HG02610 (cell line): ENCODE measurements around the gene CASK.

Source experiments
- ATAC-seq: cut with Tn5 transposase; IDR thresholded peaks from one replicate; pipeline ENCODE4 v1.9.1; 2021; ENCODE audit warnings: mild to moderate bottlenecking, moderate library complexity; ENCODE audit not compliant: unreplicated experiment

The CASK gene

GRCh38 chrX:41912923-41913322 is 10.4 kb downstream of the CASK start:
- ATAC-seq, result no peak

- ATAC-seq, result no peak
Observed at GRCh38 chrX:41909068-41909467, 14.3 kb downstream of the CASK start.

- ATAC-seq, result no peak
Observed at GRCh38 chrX:41906515-41907187, 16.7 kb downstream of the CASK start.

- no peak for ATAC-seq
Observed at GRCh38 chrX:41903544-41903943, 19.8 kb downstream of the CASK start.

GRCh38 chrX:41900321-41900720 is 23.0 kb downstream of the CASK start:
- ATAC-seq, result no peak

- ATAC-seq, result no peak
Observed at GRCh38 chrX:41895826-41896225, 27.5 kb downstream of the CASK start.

- no peak for ATAC-seq
Observed at GRCh38 chrX:41890026-41890423, 33.3 kb downstream of the CASK start.

GRCh38 chrX:41889317-41890025 is 33.9 kb downstream of the CASK start:
- no peak for ATAC-seq

GRCh38 chrX:41887691-41888090 is 35.7 kb downstream of the CASK start:
- no peak for ATAC-seq

GRCh38 chrX:41885724-41886123 is 37.6 kb downstream of the CASK start:
- no peak for ATAC-seq

GRCh38 chrX:41881166-41881565 is 42.2 kb downstream of the CASK start:
- ATAC-seq, result no peak

- no peak for ATAC-seq
Observed at GRCh38 chrX:41877167-41877566, 46.2 kb downstream of the CASK start.

- ATAC-seq, result no peak
Observed at GRCh38 chrX:41875142-41875541, 48.2 kb downstream of the CASK start.

GRCh38 chrX:41870719-41871151 is 52.6 kb downstream of the CASK start:
- ATAC-seq, result no peak

- ATAC-seq, result no peak
Observed at GRCh38 chrX:41868392-41868977, 54.9 kb downstream of the CASK start.

- no peak for ATAC-seq
Observed at GRCh38 chrX:41863343-41864203, 59.8 kb downstream of the CASK start.

GRCh38 chrX:41862562-41863184 is 60.7 kb downstream of the CASK start:
- no peak for ATAC-seq

- ATAC-seq, result no peak
Observed at GRCh38 chrX:41858161-41858775, 65.1 kb downstream of the CASK start.

- no peak for ATAC-seq
Observed at GRCh38 chrX:41857670-41858069, 65.7 kb downstream of the CASK start.

- no peak for ATAC-seq
Observed at GRCh38 chrX:41846714-41847113, 76.6 kb downstream of the CASK start.
